ENCODE measurements around the gene ANKRD10.

The ANKRD10 gene

DNA sequence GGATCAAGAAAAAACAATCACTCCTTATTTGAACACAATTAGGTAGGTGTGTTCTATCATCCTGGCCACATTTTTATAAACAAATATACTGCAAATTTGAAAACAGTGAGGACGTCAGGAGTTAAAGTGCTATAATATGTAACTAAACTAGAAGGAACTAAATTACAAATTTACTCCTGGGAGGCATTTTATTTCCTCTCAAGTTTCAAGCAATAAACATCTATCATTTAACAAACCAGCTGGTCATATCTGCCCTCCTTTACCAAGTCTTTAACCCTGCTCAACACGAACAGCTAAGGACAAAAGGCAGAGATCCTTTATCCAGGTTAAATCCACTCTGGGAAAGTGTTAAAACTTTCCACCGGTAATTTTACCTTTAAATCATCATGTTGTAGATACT lies 26.5 kb downstream of the ANKRD10 start:
- Mint-ChIP-seq H3K4me1 (ENCODE audit: low read depth) (peaks cover 14% of the 10 kb centered on the region), H3K36me3 (ENCODE audit: low read depth) (peaks cover 28% of the 10 kb centered on the region), H3K27me3 (no peaks in the 10 kb centered on the region), H3K27ac (no peak overlapping the region), H3K9me3 (no peaks in the 10 kb centered on the region), H3K4me3 (no peak overlapping the region)
- no peak for DNase-seq

DNA sequence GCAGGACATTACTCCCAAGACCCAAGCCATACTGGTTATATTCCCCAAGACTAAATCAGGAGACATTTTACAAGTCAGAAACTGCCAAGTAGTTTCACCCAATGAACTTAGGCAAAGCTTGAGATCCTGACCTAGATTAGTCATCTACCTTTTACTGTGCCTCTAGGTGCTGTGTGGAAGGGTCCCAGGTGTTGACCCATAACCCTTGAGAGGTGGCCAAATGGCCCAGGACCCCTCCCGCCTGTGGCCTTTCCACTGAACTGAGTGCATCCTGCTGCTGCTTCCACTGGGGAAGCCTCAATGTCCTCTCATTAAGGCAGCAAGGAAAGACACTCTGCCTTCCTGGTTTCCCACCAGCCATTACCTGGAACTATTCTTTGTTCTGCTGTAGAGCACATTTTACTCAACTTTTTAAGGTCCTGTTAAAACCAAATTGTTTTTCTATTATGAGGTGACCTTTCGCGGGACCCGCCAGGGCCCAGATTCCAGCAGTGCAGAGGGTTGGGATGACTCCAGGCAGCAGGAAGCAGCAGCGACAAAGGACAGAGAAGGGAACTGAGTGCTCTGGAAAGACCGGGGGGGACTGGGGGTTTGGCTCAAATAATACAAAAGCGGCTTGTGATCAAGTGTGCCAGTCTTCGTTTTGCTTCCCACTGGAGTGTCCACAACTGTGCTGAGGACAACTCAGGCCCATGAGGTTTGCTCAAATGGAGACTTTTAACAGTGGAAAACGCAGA lies 27.1 kb downstream of the ANKRD10 start:
- Mint-ChIP-seq H3K36me3 (ENCODE audit: low read depth) (peaks cover 24% of the 10 kb centered on the region), H3K4me1 (ENCODE audit: low read depth) (peaks cover 17% of the 10 kb centered on the region), H3K27me3 (no peaks in the 10 kb centered on the region), H3K9me3 (no peaks in the 10 kb centered on the region), H3K27ac (no peak overlapping the region), H3K4me3 (no peak overlapping the region)
- no peak for DNase-seq

DNA sequence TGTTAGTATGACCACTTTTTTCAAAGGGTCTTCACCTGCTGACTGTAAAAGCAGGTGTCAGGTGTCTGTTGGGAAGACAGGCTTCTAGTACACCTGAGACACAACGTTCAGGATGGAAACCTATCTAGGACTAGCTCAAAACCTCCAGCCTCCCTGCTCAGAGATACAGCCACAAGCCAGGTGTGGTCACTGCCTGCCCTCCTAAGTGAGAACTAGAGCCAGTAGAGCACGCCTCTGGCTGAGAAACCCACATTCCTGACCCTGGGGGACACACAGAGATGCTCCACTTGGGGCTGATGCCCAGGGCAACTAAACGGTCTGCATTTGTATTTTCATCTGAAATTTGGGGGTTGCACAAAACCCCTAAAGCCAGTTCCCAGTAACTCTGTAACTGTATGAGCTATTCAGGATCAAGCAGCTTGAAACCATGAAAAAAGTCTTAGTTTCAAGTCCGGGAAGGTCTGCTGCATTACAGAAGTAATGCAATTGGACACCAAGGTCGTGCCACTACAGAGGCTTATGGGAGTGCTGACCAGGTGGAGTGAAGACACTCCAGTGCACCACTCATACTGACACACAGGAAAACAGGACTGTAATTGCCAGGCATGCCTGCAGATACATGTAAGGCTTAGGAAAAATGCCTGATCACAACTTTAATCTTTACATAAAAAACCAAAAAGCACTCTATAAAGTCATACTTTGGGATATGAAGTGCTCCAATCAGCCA lies 27.8 kb downstream of the ANKRD10 start:
- peaks cover 20% of the 10 kb centered on the region for H3K36me3 Mint-ChIP-seq (ENCODE audit: low read depth)
- H3K27me3 Mint-ChIP-seq = no peaks in the 10 kb centered on the region
- H3K27ac Mint-ChIP-seq = peak overlapping the region; percentile 33
- no peak for DNase-seq
- H3K9me3 Mint-ChIP-seq = no peaks in the 10 kb centered on the region
- H3K4me3 Mint-ChIP-seq = no peak overlapping the region
- peaks cover 17% of the 10 kb centered on the region for H3K4me1 Mint-ChIP-seq (ENCODE audit: low read depth)

DNA sequence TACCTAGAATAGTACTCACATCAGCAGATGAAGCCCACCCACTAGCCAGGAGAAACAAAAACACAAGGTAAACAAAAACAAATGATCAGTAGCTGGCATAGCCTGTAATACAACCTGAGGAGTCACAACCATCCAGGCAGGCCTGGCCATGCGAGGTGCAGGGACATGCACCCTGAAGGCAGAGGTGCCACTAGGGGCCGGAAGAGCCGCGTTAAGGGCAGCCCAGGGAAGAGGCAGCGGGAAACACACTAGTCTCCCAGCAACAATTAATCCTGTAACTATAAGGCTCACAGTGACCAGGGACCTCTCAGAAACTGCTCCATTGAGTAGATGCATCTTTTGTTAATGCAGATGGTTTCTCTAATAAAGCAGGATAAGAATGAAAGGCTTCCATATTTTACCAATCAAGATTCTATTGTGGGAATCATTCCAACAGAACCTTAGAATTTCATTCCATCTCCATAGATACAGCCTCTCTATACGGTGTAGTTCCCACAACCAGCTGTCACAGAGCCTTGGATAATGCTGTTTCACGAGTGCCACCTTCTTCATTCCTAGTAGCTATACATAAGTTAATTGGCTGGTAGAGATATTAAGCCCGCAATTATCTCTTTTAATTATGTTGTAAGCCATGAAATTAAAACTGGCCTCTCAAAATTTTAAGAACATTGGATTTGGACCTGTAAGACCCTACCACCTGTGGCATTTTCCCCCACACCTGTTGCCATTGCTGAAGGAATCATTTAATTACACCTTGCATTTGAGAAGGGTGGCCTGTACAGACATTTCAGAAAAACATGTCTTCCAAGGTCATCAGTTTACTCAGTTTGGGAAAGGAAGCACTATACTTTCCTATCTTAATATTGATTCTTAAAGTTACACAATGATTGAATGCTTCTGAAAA lies 28.7 kb downstream of the ANKRD10 start:
- H3K9me3 Mint-ChIP-seq = no peaks in the 10 kb centered on the region
- H3K36me3 Mint-ChIP-seq (ENCODE audit: low read depth) = peaks cover 21% of the 10 kb centered on the region
- DNase-seq = no peak
- H3K27me3 Mint-ChIP-seq = no peaks in the 10 kb centered on the region
- H3K4me1 Mint-ChIP-seq (ENCODE audit: low read depth) = peaks cover 17% of the 10 kb centered on the region
- no peak overlapping the region for H3K27ac Mint-ChIP-seq
- no peak overlapping the region for H3K4me3 Mint-ChIP-seq

DNA sequence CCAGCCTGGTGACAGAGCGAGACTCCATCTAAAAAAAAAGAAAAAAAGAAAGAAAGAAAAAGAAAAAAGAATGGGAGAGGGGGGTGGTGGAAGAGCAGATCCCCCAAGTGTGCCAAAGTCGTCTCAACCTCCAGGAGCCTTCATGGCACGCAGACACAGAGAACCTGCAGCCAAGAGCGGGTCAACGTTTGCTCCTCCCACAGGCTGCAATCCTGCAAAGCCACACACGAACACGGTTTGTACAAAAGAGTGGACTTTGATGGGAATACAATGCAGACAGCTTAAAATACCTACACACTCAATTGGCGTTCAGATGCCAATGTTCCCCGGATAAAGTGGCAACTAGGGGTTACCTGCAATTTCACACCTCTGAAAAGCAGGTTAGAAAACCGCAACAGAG lies 29.4 kb downstream of the ANKRD10 start:
- Mint-ChIP-seq H3K36me3 (ENCODE audit: low read depth) (peaks cover 22% of the 10 kb centered on the region), H3K9me3 (no peaks in the 10 kb centered on the region), H3K27ac (no peak overlapping the region), H3K4me1 (ENCODE audit: low read depth) (peaks cover 17% of the 10 kb centered on the region), H3K27me3 (no peaks in the 10 kb centered on the region), H3K4me3 (no peak overlapping the region)
- no peak for DNase-seq

DNA sequence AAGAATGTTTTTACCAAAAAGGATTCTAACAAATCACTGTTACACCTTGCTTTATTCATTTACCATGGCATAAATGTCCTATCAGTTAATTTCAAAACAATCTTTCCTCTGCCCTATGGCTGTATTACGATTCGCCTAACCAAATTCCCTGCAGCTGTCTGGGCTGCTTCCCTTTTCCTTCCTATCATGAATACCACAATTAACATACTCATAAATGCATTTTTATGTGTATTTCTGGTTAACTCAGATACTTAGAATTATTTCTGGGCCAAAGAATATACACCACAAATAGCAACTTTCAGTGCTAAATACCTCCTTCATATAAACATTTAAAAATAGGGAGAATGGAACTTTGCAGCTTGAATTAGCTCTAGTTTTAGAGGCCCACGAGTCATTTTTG lies 30.4 kb downstream of the ANKRD10 start:
- H3K27me3 Mint-ChIP-seq = no peaks in the 10 kb centered on the region
- no peak for DNase-seq
- no peak overlapping the region for H3K27ac Mint-ChIP-seq
- H3K9me3 Mint-ChIP-seq = no peaks in the 10 kb centered on the region
- H3K4me1 Mint-ChIP-seq (ENCODE audit: low read depth) = peaks cover 17% of the 10 kb centered on the region
- H3K36me3 Mint-ChIP-seq (ENCODE audit: low read depth) = peaks cover 30% of the 10 kb centered on the region
- no peak overlapping the region for H3K4me3 Mint-ChIP-seq

DNA sequence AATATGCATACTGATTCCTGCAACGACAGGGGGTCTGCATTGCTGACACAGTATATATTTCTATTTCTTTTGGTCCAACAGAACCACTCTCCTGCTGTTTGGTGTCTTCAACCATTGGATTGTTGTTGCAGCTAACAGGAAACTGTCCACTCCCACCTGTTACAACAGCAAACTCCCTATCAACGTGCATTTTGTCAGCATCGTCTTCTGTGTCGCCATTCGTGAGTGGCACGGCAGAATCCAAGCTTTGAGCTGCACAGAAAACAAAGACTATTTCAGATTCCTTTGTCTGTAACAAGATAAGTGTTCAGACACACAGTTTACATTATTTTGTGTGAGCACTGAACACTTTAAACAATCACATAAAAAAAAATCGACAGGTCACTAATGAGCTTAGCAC lies 31.3 kb downstream of the ANKRD10 start:
- Mint-ChIP-seq H3K4me1 (ENCODE audit: low read depth) (peaks cover 17% of the 10 kb centered on the region), H3K27me3 (no peaks in the 10 kb centered on the region), H3K4me3 (no peak overlapping the region), H3K36me3 (ENCODE audit: low read depth) (peaks cover 31% of the 10 kb centered on the region), H3K27ac (no peak overlapping the region), H3K9me3 (no peaks in the 10 kb centered on the region)
- no peak for DNase-seq

DNA sequence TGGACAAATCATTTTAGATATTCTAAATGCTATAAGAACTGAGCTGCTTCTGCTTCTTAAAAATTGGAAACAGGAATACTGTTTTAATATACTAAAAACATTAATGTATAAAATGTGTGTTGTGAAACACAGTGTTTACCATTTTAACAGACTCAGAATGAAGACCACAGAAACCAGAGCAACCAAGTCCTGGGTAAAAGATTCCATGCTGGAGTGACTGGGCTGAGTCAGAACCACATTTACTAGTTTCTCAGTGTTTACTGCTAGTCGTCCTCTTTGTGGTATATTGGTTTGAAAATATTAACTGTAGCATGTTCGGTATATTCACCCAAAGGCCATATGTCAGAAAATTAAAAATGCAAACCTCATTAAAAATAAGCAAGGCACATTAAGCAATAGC lies 31.9 kb downstream of the ANKRD10 start:
- Mint-ChIP-seq H3K27me3 (no peaks in the 10 kb centered on the region), H3K9me3 (no peaks in the 10 kb centered on the region), H3K27ac (no peak overlapping the region), H3K36me3 (ENCODE audit: low read depth) (peaks cover 31% of the 10 kb centered on the region), H3K4me3 (no peak overlapping the region), H3K4me1 (ENCODE audit: low read depth) (peaks cover 17% of the 10 kb centered on the region)
- DNase-seq = no peak

DNA sequence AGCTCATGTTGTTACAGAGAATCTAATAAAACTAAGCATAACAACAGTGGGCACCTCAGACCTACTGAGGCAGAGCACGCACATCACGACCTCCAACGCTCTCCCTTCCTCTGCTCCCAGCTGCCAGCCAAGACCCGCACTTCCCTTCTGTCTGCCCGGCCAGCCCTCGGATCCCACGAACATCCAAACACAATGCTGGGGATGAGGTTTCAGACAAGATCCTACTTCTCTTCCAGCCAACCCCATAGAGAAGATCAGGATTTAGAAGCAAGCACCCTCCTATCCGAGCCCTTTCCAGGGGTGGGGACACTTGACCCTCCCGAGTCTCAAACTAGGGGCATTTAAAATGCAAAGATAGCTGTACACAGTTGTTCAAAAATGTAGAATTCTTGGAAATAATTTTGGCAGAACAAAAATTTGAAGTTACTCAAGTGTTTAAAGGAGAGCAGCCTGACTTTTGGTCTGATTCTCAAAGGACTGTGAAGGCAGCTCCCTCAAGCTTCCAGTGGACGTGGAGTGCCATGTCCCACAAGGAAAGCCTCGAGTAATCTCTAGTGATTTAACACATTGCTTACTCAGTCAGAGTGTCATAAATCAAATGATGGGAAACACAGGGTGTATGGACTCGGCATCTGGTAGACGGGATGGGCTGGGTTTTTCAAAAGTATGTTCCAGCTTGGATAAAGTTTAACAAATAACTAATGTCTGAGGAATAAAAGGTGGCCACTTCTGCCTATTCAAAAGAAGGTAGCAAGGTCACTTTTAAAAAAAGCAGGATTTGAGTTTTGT lies 32.8 kb downstream of the ANKRD10 start:
- H3K27me3 Mint-ChIP-seq = no peaks in the 10 kb centered on the region
- H3K9me3 Mint-ChIP-seq = no peaks in the 10 kb centered on the region
- peaks cover 31% of the 10 kb centered on the region for H3K36me3 Mint-ChIP-seq (ENCODE audit: low read depth)
- H3K27ac Mint-ChIP-seq = no peak overlapping the region
- no peak for DNase-seq
- peaks cover 17% of the 10 kb centered on the region for H3K4me1 Mint-ChIP-seq (ENCODE audit: low read depth)
- no peak overlapping the region for H3K4me3 Mint-ChIP-seq

DNA sequence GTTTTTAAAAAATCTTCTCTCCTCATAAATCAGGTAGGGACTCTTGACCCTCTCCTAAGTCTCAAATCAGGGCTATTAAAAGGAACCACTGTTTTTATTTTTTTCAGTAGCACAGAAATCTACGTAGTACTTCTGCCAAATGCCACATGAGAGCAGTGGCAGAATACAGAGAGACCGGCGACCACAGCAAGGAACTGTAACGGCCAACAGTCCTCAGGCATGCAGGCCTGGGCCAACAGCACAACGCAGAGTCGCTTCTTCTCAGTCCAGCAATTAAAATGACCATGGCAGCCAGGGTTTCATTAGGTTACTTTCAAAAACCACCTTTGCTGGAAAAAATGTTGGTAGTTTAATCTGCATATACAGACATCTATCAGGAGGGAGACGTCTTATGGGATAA lies 34.2 kb downstream of the ANKRD10 start:
- H3K9me3 Mint-ChIP-seq = no peaks in the 10 kb centered on the region
- peaks cover 16% of the 10 kb centered on the region for H3K4me1 Mint-ChIP-seq (ENCODE audit: low read depth)
- DNase-seq = no peak
- no peak overlapping the region for H3K27ac Mint-ChIP-seq
- H3K36me3 Mint-ChIP-seq (ENCODE audit: low read depth) = peaks cover 31% of the 10 kb centered on the region
- H3K4me3 Mint-ChIP-seq = no peak overlapping the region
- no peaks in the 10 kb centered on the region for H3K27me3 Mint-ChIP-seq

DNA sequence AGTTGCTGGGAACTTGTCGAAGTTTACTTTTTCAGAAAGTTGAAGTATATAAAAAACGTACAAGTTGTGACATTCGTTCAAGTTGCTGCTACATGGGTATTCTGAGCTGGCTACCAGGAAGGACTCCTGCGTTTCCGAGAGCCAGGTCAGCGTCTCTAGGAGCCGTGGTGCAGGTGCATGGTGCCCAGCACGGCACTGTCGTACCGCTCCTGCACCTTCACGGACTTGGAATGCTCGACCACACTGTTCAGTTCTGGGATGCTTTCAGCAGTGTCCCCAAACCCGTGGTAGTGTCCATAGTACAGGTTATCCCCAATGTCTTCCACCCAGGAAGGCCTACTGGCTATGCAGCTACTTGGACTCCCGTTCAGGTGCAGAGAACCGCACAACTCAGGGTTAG lies 35.4 kb downstream of the ANKRD10 start:
- Mint-ChIP-seq H3K27me3 (peaks cover 3% of the 10 kb centered on the region), H3K27ac (no peak overlapping the region), H3K4me1 (ENCODE audit: low read depth) (peaks cover 14% of the 10 kb centered on the region), H3K9me3 (no peaks in the 10 kb centered on the region), H3K36me3 (ENCODE audit: low read depth) (peaks cover 31% of the 10 kb centered on the region), H3K4me3 (no peak overlapping the region)
- DNase-seq = no peak

DNA sequence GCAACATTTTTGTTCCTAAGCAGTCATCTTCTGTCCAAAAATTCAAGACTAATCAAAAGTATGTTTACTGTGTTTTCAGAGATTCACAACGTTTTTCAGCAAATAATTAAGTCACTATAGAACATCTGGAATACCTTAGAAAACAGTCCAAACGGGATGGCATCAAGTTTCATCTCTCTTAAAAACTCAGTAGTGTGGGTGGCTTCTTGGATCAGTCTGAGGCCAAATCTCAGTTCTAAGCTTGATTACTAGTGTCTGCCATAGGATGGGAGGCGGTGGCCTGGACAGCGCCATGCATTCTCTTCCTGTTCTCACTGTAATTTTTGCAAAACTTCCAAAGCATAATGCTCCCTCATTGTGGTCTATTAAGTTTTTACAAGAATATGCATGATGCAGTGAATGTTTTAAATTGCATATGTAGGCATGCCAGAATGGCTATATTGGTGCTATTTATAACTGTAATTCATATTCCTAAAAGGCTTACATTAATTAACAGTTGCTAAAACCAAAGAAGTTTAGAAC lies 37.1 kb downstream of the ANKRD10 start:
- peaks cover 7% of the 10 kb centered on the region for H3K27me3 Mint-ChIP-seq

DNA sequence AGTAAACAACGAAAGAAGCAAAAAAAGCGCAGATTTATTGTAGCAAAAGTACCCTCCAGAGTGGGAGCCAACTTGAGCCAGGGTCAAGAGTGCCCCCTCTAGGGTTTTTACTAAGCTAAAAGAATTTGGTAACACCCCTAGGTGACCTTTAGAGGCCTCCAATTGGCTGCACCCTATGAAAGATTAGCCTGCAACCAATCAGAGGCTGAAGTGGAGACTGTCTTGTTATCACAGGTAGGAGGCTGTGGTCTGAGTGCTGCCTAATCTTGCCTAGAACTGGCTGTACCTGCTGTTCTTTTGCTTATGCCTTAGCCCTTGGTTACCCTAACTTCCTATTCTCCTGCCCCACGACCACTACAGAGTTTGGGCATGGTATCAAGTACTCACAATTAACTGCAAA lies 38.3 kb downstream of the ANKRD10 start:
- H3K4me3 Mint-ChIP-seq = no peak overlapping the region
- no peaks in the 10 kb centered on the region for H3K9me3 Mint-ChIP-seq
- no peak overlapping the region for H3K27ac Mint-ChIP-seq
- peaks cover 10% of the 10 kb centered on the region for H3K27me3 Mint-ChIP-seq
- H3K4me1 Mint-ChIP-seq (ENCODE audit: low read depth) = peaks cover 7% of the 10 kb centered on the region
- H3K36me3 Mint-ChIP-seq (ENCODE audit: low read depth) = peaks cover 22% of the 10 kb centered on the region
- DNase-seq = no peak

More for the DNA sequence above, 37.1 kb downstream of the ANKRD10 start:
- Mint-ChIP-seq H3K4me3 (no peak overlapping the region), H3K9me3 (no peaks in the 10 kb centered on the region), H3K27ac (no peak overlapping the region), H3K36me3 (ENCODE audit: low read depth) (peaks cover 29% of the 10 kb centered on the region), H3K4me1 (ENCODE audit: low read depth) (peaks cover 7% of the 10 kb centered on the region)
- no peak for DNase-seq

DNA sequence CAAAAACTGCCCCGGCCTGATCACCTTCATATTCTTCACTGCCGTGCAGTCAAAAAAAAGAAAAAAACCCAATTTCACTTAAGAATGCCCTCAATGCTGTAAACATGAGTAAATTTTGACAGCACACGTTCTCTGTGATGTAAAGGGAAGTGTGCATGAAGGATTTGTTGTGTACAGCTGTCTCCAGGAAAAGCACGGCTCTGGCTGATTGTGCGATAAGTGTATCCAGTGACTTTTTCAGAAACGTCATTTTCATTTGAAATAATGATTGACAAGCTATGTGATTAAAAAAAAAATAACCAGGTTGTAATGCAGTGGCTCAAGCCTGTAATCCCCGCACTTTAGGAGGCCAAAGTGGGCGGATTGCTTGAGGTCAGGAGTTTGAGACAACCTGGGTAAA lies 39.6 kb downstream of the ANKRD10 start:
- Mint-ChIP-seq H3K27me3 (peaks cover 24% of the 10 kb centered on the region), H3K4me3 (peak overlapping the region; percentile 69), H3K27ac (peak overlapping the region; percentile 73), H3K36me3 (ENCODE audit: low read depth) (peaks cover 11% of the 10 kb centered on the region), H3K4me1 (ENCODE audit: low read depth) (peaks cover 10% of the 10 kb centered on the region), H3K9me3 (no peaks in the 10 kb centered on the region)
- no peak for DNase-seq

Measured in activated T-cell treated with anti-CD3 and anti-CD28 coated beads, Interleukin-2, amount 50 U/mL, for 24 hours (primary cell).